GM19452 (cell line): Measurements from ENCODE around the gene TRERF1.
"Not testable (repeated sequence)": the region's sequence is repeated elsewhere in the genome, so short reads cannot be mapped to it uniquely, and the experiment has no call there.

Source experiments
- ATAC-seq: cut with Tn5 transposase; IDR thresholded peaks from one replicate; pipeline ENCODE4 v1.9.1; 2021; ENCODE audit not compliant: unreplicated experiment

TRERF1 gene

DNA sequence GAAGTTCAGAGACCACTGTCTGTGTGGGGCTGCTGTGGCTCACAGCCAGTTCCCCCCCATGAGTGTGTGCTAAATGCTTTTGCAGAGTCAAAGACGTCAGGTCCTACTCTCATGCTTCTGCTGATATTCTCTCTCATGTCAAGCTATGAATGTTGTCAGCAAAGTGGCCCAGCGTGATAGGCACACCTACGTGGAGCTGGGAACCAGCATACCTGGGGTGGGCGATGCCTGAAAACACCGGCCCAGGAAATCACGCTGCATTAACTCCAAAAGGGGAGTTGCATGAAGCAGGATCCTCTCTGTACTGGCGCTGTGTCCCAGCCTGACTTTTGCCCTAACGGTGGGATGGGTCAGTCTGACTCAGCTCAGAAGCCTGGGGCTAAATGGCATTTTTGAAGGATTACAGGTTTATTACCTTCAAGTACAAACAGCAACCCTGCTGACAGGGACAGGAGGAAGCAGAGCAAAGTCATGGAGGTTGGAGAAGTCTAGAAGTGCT is 225.0 kb downstream of the TRERF1 start:
- no peak for ATAC-seq

DNA sequence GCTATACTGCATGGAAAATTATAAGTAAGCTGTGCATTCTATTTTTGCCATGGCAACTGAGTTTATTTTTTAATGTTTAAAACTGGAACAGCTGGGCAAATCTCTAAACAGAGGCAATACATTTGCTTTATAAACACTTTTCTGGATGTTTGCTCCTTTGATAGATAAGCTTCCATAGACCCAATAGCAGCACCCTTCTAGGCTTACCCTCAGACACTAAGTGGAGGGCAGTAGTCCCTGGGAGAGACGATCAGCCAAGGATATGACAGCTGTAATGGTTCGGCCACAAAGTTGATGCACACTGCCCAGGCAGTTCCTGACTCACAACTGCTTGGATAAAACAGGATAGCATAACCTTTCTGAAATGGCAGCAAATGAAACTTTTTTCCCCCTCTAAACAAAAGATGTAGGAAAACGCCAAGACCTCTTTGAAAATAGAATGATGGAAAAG is 225.5 kb downstream of the TRERF1 start:
- no peak for ATAC-seq

GRCh38 chr6:42225419-42225818 is 226.3 kb downstream of the TRERF1 start:
- ATAC-seq = no peak

DNA sequence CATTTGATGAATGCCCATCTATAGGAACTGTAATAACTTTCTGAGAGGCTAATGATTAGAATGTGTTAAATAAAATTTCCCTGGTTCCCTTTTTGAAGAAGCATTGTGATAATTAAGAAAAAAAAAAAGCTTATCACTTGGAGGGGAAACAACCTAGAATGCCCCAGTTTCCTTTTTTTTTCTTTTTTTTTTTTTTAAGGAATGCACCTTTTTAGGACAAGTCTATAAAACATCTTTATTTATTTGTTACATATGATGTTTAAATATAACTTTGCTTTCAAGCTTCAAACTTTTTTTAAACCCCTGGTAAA is 226.7 kb downstream of the TRERF1 start:
- ATAC-seq = no peak

- ATAC-seq = peak; percentile 88
Measured at GRCh38 chr6:42224222-42225028, 227.3 kb downstream of the TRERF1 start.

GRCh38 chr6:42222448-42222847 is 229.3 kb downstream of the TRERF1 start:
- ATAC-seq = no peak

DNA sequence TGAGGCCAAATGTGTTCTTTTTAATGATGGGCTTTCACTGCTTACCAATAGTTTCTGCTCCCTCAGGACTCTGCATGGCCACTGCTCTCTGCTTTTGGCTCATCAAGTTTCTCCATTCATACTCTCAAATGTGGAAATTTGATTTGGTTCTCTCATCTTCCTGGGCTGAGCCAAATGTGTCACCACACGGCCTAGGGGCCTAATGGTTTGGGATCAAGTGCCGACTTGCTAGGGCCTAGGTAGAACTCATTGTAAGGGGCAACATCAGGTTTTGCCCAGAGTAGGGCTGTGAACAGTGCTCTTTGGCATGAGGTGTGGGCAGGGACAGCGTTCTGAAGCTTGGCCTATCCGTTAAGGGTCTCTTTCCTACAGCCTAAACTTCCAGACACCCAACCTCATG is 230.2 kb downstream of the TRERF1 start:
- no peak for ATAC-seq

- ATAC-seq = no peak
Measured at GRCh38 chr6:42220807-42221206, 230.9 kb downstream of the TRERF1 start.

DNA sequence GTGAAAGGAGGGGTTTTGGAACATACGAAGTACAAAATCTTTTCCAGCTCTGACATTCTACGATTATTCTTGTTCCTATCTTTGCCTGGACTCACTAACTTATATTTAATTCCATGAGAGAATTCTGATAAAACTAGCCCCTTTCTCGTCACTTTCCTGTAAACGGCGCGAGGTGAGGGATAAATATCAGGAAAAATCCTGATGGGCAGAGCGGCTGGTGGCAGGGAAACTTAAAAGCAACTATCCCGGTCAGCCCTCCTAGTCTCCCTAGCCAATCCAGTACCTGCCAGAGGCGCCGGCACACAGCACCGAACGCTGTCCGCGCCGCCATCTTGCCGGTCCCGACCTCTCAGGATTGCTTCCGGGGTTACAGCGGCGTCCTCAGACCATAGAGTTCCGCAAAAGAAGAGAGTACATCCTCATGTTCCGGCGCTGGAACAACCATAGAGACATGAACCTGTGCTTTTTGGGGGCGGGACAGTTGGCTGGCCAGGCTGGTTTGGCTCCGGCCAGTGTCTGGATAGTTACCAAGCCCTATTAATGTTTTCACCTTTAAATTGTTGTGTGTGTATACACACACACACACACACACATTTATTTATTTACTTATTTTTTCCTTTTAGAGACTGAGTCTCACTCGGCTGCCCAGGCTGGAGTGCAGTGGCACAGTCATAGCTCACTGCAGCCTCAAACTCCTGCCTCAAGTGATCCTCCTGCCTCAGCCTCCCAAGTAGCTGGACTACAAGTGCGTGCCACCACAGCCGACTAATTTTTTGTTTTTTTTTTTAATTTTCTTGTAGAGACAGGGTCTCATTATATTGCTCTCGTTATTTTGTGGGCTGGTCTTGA is 234.0 kb downstream of the TRERF1 start, which contains the start of gene MRPS10:
MRPS10 (minus strand) TSS at position 343 of the 849 bp plus-strand sequence; CDS start at position 331, 12 bp downstream.
- ATAC-seq = peak; percentile 92

- no peak for ATAC-seq
Measured at GRCh38 chr6:42217157-42217518, 234.6 kb downstream of the TRERF1 start.

DNA sequence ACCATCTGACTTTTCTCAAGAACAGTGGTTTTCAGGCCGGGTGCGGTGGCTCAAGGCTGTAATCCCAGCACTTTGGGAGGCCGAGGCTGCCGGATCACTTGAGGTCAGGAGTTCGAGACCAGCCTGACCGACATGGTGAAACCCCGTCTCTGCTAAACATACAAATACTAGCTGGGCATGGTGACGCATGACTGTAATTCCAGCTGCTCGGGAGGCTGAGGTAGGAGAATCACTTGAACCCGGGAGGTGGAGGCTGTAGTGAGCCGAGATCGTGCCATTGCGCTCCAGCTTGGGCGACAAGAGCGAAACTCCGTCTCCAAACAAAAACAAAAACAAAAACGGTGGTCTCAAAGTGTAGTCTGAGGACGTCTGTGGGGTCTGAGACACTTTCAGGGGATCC is 235.2 kb downstream of the TRERF1 start:
- ATAC-seq = not testable (repeated sequence)

- no peak for ATAC-seq
Measured at GRCh38 chr6:42212442-42212841, 239.3 kb downstream of the TRERF1 start.

DNA sequence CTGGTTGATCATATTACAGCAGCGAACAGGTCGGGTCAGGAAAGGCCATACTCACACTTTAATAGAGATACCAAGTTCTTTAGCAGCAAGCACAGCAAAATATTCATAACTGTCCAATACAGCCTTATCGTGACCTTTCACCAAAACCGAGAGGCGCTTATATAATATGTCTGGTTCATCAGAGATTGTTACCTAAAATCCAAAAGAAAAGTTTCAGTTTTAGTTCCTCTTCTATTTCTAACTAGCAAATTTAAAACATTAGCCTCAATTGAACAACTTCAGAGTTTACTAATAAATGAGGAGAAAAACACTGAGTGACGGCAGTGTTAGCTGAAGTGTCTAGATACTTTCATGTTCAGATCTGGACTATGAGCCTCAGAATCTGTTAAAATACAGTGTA is 240.0 kb downstream of the TRERF1 start:
- peak; percentile 58 for ATAC-seq

DNA sequence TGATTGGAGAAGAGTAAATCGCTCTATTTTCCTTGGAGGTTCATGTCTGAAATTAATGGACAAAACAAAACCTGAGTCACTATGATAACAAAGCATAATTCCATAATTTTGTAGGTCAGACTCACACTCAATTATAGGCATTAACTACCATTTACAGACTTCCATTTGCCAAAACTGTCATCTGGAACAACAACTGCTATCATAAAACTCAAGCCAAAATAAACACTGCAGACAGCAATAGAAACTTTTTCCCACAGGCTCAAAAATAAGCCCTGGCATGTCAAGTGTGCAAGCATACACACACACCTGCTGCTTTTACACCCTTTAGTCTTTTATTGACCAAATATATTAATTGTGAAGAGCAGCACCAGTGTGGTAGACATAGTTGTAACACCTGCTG is 241.2 kb downstream of the TRERF1 start:
- no peak for ATAC-seq

DNA sequence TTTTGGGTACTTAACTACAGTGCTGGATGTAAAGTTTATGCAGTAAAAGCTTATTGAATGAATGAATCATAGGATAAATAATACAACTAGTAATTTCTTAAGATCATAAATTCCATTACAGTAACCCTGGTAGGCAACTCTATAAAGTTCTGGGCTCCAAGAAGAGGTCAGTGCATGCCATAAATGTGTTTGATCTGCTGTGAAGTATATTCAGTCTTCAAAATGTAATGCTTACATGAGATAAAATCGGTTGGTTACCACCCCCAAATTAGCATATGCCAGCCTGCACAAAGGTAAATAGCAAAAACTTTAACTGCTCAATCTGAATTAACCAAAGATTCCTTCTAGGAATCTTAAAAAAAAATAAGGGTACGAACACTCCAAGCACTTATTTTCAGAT is 244.2 kb downstream of the TRERF1 start:
- ATAC-seq = not testable (repeated sequence)

- no peak for ATAC-seq
Measured at GRCh38 chr6:42204768-42205282, 246.9 kb downstream of the TRERF1 start.

- no peak for ATAC-seq
Measured at GRCh38 chr6:42203183-42203582, 248.5 kb downstream of the TRERF1 start.

GRCh38 chr6:42202131-42202915 is 249.4 kb downstream of the TRERF1 start:
- ATAC-seq = not testable (repeated sequence)

DNA sequence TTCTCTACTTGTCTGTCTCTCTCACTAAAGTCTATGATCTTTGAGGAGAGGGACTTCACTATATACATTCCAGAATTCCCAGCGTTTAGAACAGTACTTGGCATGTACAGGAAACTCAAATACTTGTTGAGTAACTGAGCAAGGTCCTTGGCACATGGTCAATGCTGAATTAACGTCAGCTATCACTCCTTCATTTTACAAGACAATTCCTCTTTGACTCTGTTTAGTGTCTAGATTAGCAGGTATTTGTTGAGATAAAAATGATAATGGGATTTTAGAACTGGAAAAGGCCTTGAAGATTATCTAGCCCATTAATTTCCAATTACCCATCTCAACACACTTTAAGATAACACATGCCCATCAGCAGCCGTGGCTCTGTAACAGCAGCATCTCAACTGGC is 250.3 kb downstream of the TRERF1 start:
- ATAC-seq = no peak

DNA sequence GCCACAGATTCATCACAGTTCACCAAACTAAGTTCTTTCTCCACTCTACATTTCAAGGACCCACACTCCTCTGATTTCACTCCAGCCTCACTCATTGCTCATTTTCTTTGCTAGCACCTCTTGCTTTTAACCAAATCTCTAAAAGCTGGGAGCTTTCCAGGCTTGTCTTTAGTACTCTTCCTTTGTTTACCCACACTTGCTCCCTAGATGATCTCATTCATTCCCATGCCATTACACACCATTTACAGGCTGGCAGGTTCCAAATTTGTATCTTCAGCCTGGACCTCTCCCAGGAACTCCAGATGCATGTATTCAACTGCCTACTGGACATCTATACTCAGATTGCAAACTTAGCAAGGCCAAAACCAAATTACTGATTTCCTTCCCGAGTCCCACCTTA is 251.7 kb downstream of the TRERF1 start:
- no peak for ATAC-seq
